ENCODE measurements around the gene IFNA8.
"Not testable (repeated sequence)": the region's sequence is repeated elsewhere in the genome, so short reads cannot be mapped to it uniquely, and the experiment has no call there.

Gene IFNA8

GRCh38 chr9:21408817-21409216, at the start of gene IFNA8:
Gene IFNA8 (plus strand): TSS chr9:21409117. CDS start chr9:21409177, 60 bp downstream.
- no peak for DNase-seq

GRCh38 chr9:21362287-21362686, 46.6 kb upstream of the IFNA8 start:
- DNase-seq = no peak

GRCh38 chr9:21367169-21367568, 41.7 kb upstream of the IFNA8 start:
- not testable (repeated sequence) for DNase-seq

GRCh38 chr9:21367957-21368356, 41.0 kb upstream of the IFNA8 start, which contains the start of gene IFNA13:
Gene IFNA13 (minus strand): TSS chr9:21368057. CDS start chr9:21368010, 47 bp downstream.
- DNase-seq = no peak

GRCh38 chr9:21371467-21371866, 37.5 kb upstream of the IFNA8 start:
- DNase-seq = not testable (repeated sequence)

GRCh38 chr9:21381448-21382339, 27.2 kb upstream of the IFNA8 start:
- peak in 1 of 2 donors; percentile 87 for DNase-seq

- no peak for DNase-seq
These were observed 25.3 kb upstream of the IFNA8 start for GRCh38 chr9:21383627-21384026.

GRCh38 chr9:21385131-21385670, 23.7 kb upstream of the IFNA8 start, which contains the start of gene IFNA2:
Gene IFNA2 (minus strand): TSS chr9:21385398. CDS start chr9:21385329, 69 bp downstream.
- DNase-seq = peak in 1 of 2 donors; percentile 75

GRCh38 chr9:21392270-21392669, 16.6 kb upstream of the IFNA8 start:
- peak in 1 of 2 donors; percentile 17 for DNase-seq

- DNase-seq = peak; percentile 15 to 34
These were observed 12.9 kb upstream of the IFNA8 start for GRCh38 chr9:21395778-21396717.

- no peak for DNase-seq
These were observed 9.9 kb upstream of the IFNA8 start for GRCh38 chr9:21398955-21399489.

GRCh38 chr9:21399956-21400355, 9.0 kb upstream of the IFNA8 start:
- DNase-seq = peak in 1 of 2 donors; percentile 39

GRCh38 chr9:21402386-21403251, 6.3 kb upstream of the IFNA8 start:
- DNase-seq = no peak

GRCh38 chr9:21404146-21404545, 4.8 kb upstream of the IFNA8 start:
- no peak for DNase-seq

- peak in 1 of 2 donors; percentile 27 for DNase-seq
These were observed 3.2 kb downstream of the IFNA8 start for GRCh38 chr9:21412107-21412506.

- no peak for DNase-seq
These were observed 4.2 kb downstream of the IFNA8 start for GRCh38 chr9:21413151-21413550.

- DNase-seq = no peak
These were observed 4.7 kb downstream of the IFNA8 start for GRCh38 chr9:21413624-21414023.

- DNase-seq = no peak
These were observed 5.5 kb downstream of the IFNA8 start for GRCh38 chr9:21414220-21414940.

- no peak for DNase-seq
These were observed 6.8 kb downstream of the IFNA8 start for GRCh38 chr9:21415493-21416267.

GRCh38 chr9:21428235-21428634, 19.3 kb downstream of the IFNA8 start:
- DNase-seq = no peak
